ENCODE data around the gene LGI2. TPM values are rescaled to one million over a fixed set of nuclear protein-coding genes. Genes with fewer than 3 reads are reported as not detected.

LGI2 gene
- total and polyA plus RNA-seq, 9 of the 15 experiments (the other 6 are each of a cell fraction or from before 2014, with no cell fraction given): 0.03 to 0.07 TPM; not detected in 7

GRCh38 chr4:24971192-24971591 is 59.6 kb downstream of the LGI2 start:
- no peaks in the 10 kb centered on the region for H3K9me1 ChIP-seq (ENCODE audit: control insufficient read depth, insufficient read depth, low read length)
- H3K4me2 ChIP-seq (ENCODE audit: insufficient read depth, low read length): no peak overlapping the region
- intact Hi-C loops (cut with micrococcal nuclease): no loop called here
- H3K4me1 ChIP-seq (replicated peaks in 1 of 2; ENCODE audit: control insufficient read depth in 2 of 2, insufficient read depth in 2 of 2, low read length in 2 of 2): no peaks in the 10 kb centered on the region
- no peak overlapping the region for H3K4me3 ChIP-seq
- FAIRE-seq (no peak), ATAC-seq (no peak), DNase-seq (ENCODE audit: extremely low read depth in 1 of 4, low spot score in 3 of 4) (no peak)
- H3K27ac ChIP-seq (ENCODE audit: extremely low read depth, low read depth, low read length): no peak overlapping the region
- H3K79me2 ChIP-seq (ENCODE audit: control insufficient read depth, insufficient read depth, low read length): no peaks in the 10 kb centered on the region
- ChIA-PET POLR2A (no interaction called here), CTCF (ENCODE audit: low intra/inter-chr PET ratio) (no interaction called here)
- TF ChIP-seq WHSC1 (IDR thresholded peaks at IDR 0.05; ENCODE audit: low read length) (no peak), NFE2 (IDR thresholded peaks at IDR 0.05; ENCODE audit: low read depth) (0 out of 2 replicates have a peak, but pooled peaks have one; percentile 9), TEAD2 (tag; IDR thresholded peaks at IDR 0.05) (no peak), ZNF316 (IDR thresholded peaks at IDR 0.05) (0 out of 2 replicates have a peak, but pooled peaks have one; percentile 13)
- no peak overlapping the region for H2AFZ ChIP-seq (ENCODE audit: low read depth, low read length)
- no peak overlapping the region for H3K9ac ChIP-seq (ENCODE audit: insufficient read depth in 1 of 2, low read depth in 2 of 2, low read length in 2 of 2)
- no peaks in the 10 kb centered on the region for H3K9me3 ChIP-seq (replicated peaks; ENCODE audit: control insufficient read depth, insufficient read depth, low read depth, low read length)
- no TSS peak for BruUV-seq (replicated peaks)
- H3K36me3 ChIP-seq (ENCODE audit: control insufficient read depth, insufficient read depth, low read length): no peaks in the 10 kb centered on the region
- 2% methylated on average over 7 of the region's 7 CpGs for WGBS (ENCODE audit: insufficient coverage, low coverage, missing lambda C conversion rate)
- in situ Hi-C loops (cut with MboI): no loop called here
- H4K20me1 ChIP-seq (replicated peaks; ENCODE audit: control insufficient read depth, insufficient read depth, low read length): no peaks in the 10 kb centered on the region
- H3K27me3 ChIP-seq (ENCODE audit: control insufficient read depth in 2 of 2, insufficient read depth in 2 of 2, low read length in 2 of 2): peaks cover 0 to 11% of the 10 kb centered on the region in 2 experiments; a peak in 3 of 5 replicates

- no peaks in the 10 kb centered on the region for H3K9me1 ChIP-seq (ENCODE audit: control insufficient read depth, insufficient read depth, low read length)
- no peaks in the 10 kb centered on the region for H3K36me3 ChIP-seq (ENCODE audit: control insufficient read depth, insufficient read depth, low read length)
- no peak overlapping the region for H3K4me3 ChIP-seq
- H3K4me1 ChIP-seq (replicated peaks in 1 of 2; ENCODE audit: control insufficient read depth in 2 of 2, insufficient read depth in 2 of 2, low read length in 2 of 2): no peaks in the 10 kb centered on the region
- no peak overlapping the region for H2AFZ ChIP-seq (ENCODE audit: low read depth, low read length)
- CTCF ChIA-PET (ENCODE audit: low intra/inter-chr PET ratio): no interaction called here
- POLR2A ChIA-PET: no interaction called here
- 0% methylated on average over 2 of the region's 2 CpGs for WGBS (ENCODE audit: insufficient coverage, low coverage, missing lambda C conversion rate)
- intact Hi-C loops (cut with micrococcal nuclease): no loop called here
- FAIRE-seq (no peak), DNase-seq (ENCODE audit: extremely low read depth in 1 of 4, low spot score in 3 of 4) (no peak), ATAC-seq (no peak)
- H3K9me3 ChIP-seq (replicated peaks; ENCODE audit: control insufficient read depth, insufficient read depth, low read depth, low read length): peaks cover 5% of the 10 kb centered on the region; the same call in 1 of the 2 replicates
- BruUV-seq (replicated peaks): no TSS peak
- no peaks in the 10 kb centered on the region for H4K20me1 ChIP-seq (replicated peaks; ENCODE audit: control insufficient read depth, insufficient read depth, low read length)
- TF ChIP-seq ZNF316 (IDR thresholded peaks at IDR 0.05): no peak
- TF ChIP-seq YBX1 (IDR thresholded peaks at IDR 0.05): no peak
- TF ChIP-seq POLR3G (IDR thresholded peaks at IDR 0.05; ENCODE audit: extremely low read depth, insufficient read length, insufficient replicate concordance): no peak
- TF ChIP-seq BRF2 (IDR thresholded peaks at IDR 0.05; ENCODE audit: borderline replicate concordance, insufficient read depth, insufficient read length): no peak
- TF ChIP-seq XRCC4 (IDR thresholded peaks at IDR 0.05; ENCODE audit: extremely low read depth, insufficient read depth, insufficient read length): no peak
- no peak for TF ChIP-seq CREM (IDR thresholded peaks at IDR 0.05; ENCODE audit: low read depth)
- no peak for TF ChIP-seq KHSRP (IDR thresholded peaks at IDR 0.05)
- TF ChIP-seq NCOA1 (IDR thresholded peaks at IDR 0.05; ENCODE audit: low read depth): no peak
- in situ Hi-C loops (cut with MboI): no loop called here
- no peak overlapping the region for H3K9ac ChIP-seq (ENCODE audit: insufficient read depth in 1 of 2, low read depth in 2 of 2, low read length in 2 of 2)
- no peaks in the 10 kb centered on the region for H3K79me2 ChIP-seq (ENCODE audit: control insufficient read depth, insufficient read depth, low read length)
- no peak overlapping the region for H3K4me2 ChIP-seq (ENCODE audit: insufficient read depth, low read length)
- H3K27me3 ChIP-seq (ENCODE audit: control insufficient read depth in 2 of 2, insufficient read depth in 2 of 2, low read length in 2 of 2): peaks cover 0 to 9% of the 10 kb centered on the region in 2 experiments; a peak in 3 of 5 replicates
- H3K27ac ChIP-seq (ENCODE audit: extremely low read depth, low read depth, low read length): no peak overlapping the region
Measured at GRCh38 chr4:24970635-24971034, 60.1 kb downstream of the LGI2 start.
